C4-2B (cell line): ENCODE results near the gene MTX2.

Experiments
- ZFX ChIP-seq: fragments of 450-650 bp; IDR thresholded peaks from 2 replicates; pipeline ENCODE4 v1.6.1; 2017
- TF ChIP-seq, protein P1 (sequence below): fragments of 450-650 bp; conservative IDR thresholded peaks from 2 replicates; pipeline ENCODE4 v1.5.1; 2017; ENCODE audit warnings: mild to moderate bottlenecking

DNA sequence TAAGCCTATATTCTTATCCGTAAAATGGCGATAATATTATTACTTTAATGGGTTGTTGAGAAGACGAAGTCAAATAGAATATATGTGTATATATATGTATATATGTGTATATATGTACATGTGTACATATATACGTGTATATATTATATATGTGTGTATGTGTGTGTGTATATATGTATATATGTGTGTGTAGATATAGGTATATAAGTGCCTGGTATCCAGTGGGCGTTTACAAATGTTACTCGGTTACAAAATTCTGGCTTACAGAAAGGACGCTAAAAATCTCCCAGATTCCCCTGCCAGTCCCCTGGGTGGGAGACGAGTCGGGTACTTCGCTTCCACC is 295 bp upstream of the MTX2 start:
- TF ChIP-seq, protein P1, sequence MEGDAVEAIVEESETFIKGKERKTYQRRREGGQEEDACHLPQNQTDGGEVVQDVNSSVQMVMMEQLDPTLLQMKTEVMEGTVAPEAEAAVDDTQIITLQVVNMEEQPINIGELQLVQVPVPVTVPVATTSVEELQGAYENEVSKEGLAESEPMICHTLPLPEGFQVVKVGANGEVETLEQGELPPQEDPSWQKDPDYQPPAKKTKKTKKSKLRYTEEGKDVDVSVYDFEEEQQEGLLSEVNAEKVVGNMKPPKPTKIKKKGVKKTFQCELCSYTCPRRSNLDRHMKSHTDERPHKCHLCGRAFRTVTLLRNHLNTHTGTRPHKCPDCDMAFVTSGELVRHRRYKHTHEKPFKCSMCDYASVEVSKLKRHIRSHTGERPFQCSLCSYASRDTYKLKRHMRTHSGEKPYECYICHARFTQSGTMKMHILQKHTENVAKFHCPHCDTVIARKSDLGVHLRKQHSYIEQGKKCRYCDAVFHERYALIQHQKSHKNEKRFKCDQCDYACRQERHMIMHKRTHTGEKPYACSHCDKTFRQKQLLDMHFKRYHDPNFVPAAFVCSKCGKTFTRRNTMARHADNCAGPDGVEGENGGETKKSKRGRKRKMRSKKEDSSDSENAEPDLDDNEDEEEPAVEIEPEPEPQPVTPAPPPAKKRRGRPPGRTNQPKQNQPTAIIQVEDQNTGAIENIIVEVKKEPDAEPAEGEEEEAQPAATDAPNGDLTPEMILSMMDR = no peak
- TF ChIP-seq ZFX = no peak
